ENCODE results near the gene CLEC1A. TPM values are rescaled to one million over a fixed set of nuclear protein-coding genes. Genes with fewer than 3 reads are reported as not detected.

The CLEC1A gene
- total RNA-seq (not detected), polyA plus RNA-seq (not detected)

GRCh38 chr12:10098791-10099190 lies at the start of gene CLEC1A:
CLEC1A (minus strand) TSS chr12:10098985; CDS start chr12:10098922, 63 bp downstream.
- Histone ChIP-seq H3K27ac (ENCODE audit: low read depth, low read length) (no peak within 1 kb of the TSS), H3K36me3 (ENCODE audit: insufficient read depth, low read length) (no peaks in the 10 kb centered on the region), H3K9me3 (ENCODE audit: low read length) (no peaks in the 10 kb centered on the region), H3K27me3 (ENCODE audit: insufficient read depth, low read length, poor library complexity, severe bottlenecking) (no peaks in the 10 kb centered on the region), H3K4me3 (ENCODE audit: low read length) (no peak within 1 kb of the TSS), H3K4me1 (ENCODE audit: insufficient read depth, low read length) (no peaks in the 10 kb centered on the region)
- ChIA-PET POLR2A (no interaction called here), CTCF (no interaction called here)
- Mint-ChIP-seq H3K4me1 (no peaks in the 10 kb centered on the region), H3K9me3 (peaks cover 3 to 5% (median 4%) of the 10 kb centered on the region in 5 donors), H3K36me3 (peaks cover 0 to 10% (median 0%) of the 10 kb centered on the region in 3 donors), H3K4me3 (no peak within 1 kb of the TSS), H3K27me3 (peaks cover 10 to 36% of the 10 kb centered on the region in 2 donors), H3K27ac (no peak within 1 kb of the TSS)
- DNase-seq: no peak

GRCh38 chr12:10147714-10148403 lies 49.1 kb upstream of the CLEC1A start:
- Histone ChIP-seq H3K36me3 (ENCODE audit: insufficient read depth, low read length) (no peaks in the 10 kb centered on the region), H3K27me3 (ENCODE audit: insufficient read depth, low read length, poor library complexity, severe bottlenecking) (no peaks in the 10 kb centered on the region), H3K4me3 (ENCODE audit: low read length) (no peak overlapping the region), H3K4me1 (ENCODE audit: insufficient read depth, low read length) (no peaks in the 10 kb centered on the region), H3K27ac (ENCODE audit: low read depth, low read length) (no peak overlapping the region), H3K9me3 (ENCODE audit: low read length) (no peaks in the 10 kb centered on the region)
- H3K4me1 Mint-ChIP-seq: peaks cover 0 to 1% (median under 1%) of the 10 kb centered on the region in 3 donors
- CTCF ChIA-PET: no interaction called here
- peaks cover 0 to 2% of the 10 kb centered on the region in 2 donors for H3K27me3 Mint-ChIP-seq
- no peak overlapping the region for H3K4me3 Mint-ChIP-seq
- no peaks in the 10 kb centered on the region for H3K36me3 Mint-ChIP-seq
- no peaks in the 10 kb centered on the region for H3K9me3 Mint-ChIP-seq
- no peak overlapping the region for H3K27ac Mint-ChIP-seq
- no peak for DNase-seq
- POLR2A ChIA-PET: no interaction called here

- POLR2A ChIA-PET: no interaction called here
- H3K4me1 ChIP-seq (ENCODE audit: insufficient read depth, low read length): no peaks in the 10 kb centered on the region
Observed at GRCh38 chr12:10142976-10143589, 44.3 kb upstream of the CLEC1A start.

GRCh38 chr12:10140001-10140400 lies 41.2 kb upstream of the CLEC1A start:
- H3K36me3 ChIP-seq (ENCODE audit: insufficient read depth, low read length): no peaks in the 10 kb centered on the region
- H3K9me3 ChIP-seq (ENCODE audit: low read length): no peaks in the 10 kb centered on the region
- no peak overlapping the region for H3K4me3 ChIP-seq (ENCODE audit: low read length)
- DNase-seq: peak in 3 of 5 donors; percentile 12 to 41 (median 35)
- H3K27ac Mint-ChIP-seq: no peak overlapping the region
- ChIA-PET POLR2A (no interaction called here), CTCF (interaction anchor here (1.0 to 2.7 kb wide), 4 partner anchors 12 to 390 kb away, joined by 3 to 17 read pairs (median 6); no protein-coding TSS in a partner anchor)
- H3K9me3 Mint-ChIP-seq: no peaks in the 10 kb centered on the region
- H3K27ac ChIP-seq (ENCODE audit: low read depth, low read length): no peak overlapping the region
- no peak overlapping the region for H3K4me3 Mint-ChIP-seq
- no peaks in the 10 kb centered on the region for H3K36me3 Mint-ChIP-seq
- H3K27me3 ChIP-seq (ENCODE audit: insufficient read depth, low read length, poor library complexity, severe bottlenecking): no peaks in the 10 kb centered on the region
- no peaks in the 10 kb centered on the region for H3K4me1 Mint-ChIP-seq
- peaks cover 0 to 20% of the 10 kb centered on the region in 2 donors for H3K27me3 Mint-ChIP-seq
- H3K4me1 ChIP-seq (ENCODE audit: insufficient read depth, low read length): no peaks in the 10 kb centered on the region

More at GRCh38 chr12:10142976-10143589, 44.3 kb upstream of the CLEC1A start:
- Mint-ChIP-seq H3K27ac (no peak overlapping the region), H3K36me3 (no peaks in the 10 kb centered on the region), H3K4me3 (no peak overlapping the region), H3K27me3 (peaks cover 0 to 4% of the 10 kb centered on the region in 2 donors), H3K4me1 (no peaks in the 10 kb centered on the region), H3K9me3 (no peaks in the 10 kb centered on the region)
- Histone ChIP-seq H3K36me3 (ENCODE audit: insufficient read depth, low read length) (no peaks in the 10 kb centered on the region), H3K9me3 (ENCODE audit: low read length) (no peaks in the 10 kb centered on the region), H3K27ac (ENCODE audit: low read depth, low read length) (no peak overlapping the region), H3K4me3 (ENCODE audit: low read length) (no peak overlapping the region), H3K27me3 (ENCODE audit: insufficient read depth, low read length, poor library complexity, severe bottlenecking) (no peaks in the 10 kb centered on the region)
- CTCF ChIA-PET: interaction anchor here (1.5 kb wide), 1 partner anchor 329 kb away, joined by 3 read pairs; no protein-coding TSS in a partner anchor
- DNase-seq: no peak

GRCh38 chr12:10136637-10137205 lies 37.9 kb upstream of the CLEC1A start:
- Histone ChIP-seq H3K27ac (ENCODE audit: low read depth, low read length) (no peak overlapping the region), H3K27me3 (ENCODE audit: insufficient read depth, low read length, poor library complexity, severe bottlenecking) (no peaks in the 10 kb centered on the region), H3K36me3 (ENCODE audit: insufficient read depth, low read length) (no peaks in the 10 kb centered on the region), H3K9me3 (ENCODE audit: low read length) (no peaks in the 10 kb centered on the region), H3K4me1 (ENCODE audit: insufficient read depth, low read length) (no peaks in the 10 kb centered on the region), H3K4me3 (ENCODE audit: low read length) (no peak overlapping the region)
- Mint-ChIP-seq H3K4me3 (no peak overlapping the region), H3K9me3 (no peaks in the 10 kb centered on the region), H3K27ac (no peak overlapping the region), H3K27me3 (peaks cover 2 to 34% of the 10 kb centered on the region in 2 donors), H3K4me1 (no peaks in the 10 kb centered on the region), H3K36me3 (no peaks in the 10 kb centered on the region)
- DNase-seq: no peak
- ChIA-PET CTCF (interaction anchor here (0.8 to 1.2 kb wide), 2 partner anchors 16 to 18 kb away, joined by 3 to 4 read pairs; no protein-coding TSS in a partner anchor), POLR2A (no interaction called here)

- Histone ChIP-seq H3K4me3 (ENCODE audit: low read length) (no peak overlapping the region), H3K9me3 (ENCODE audit: low read length) (no peaks in the 10 kb centered on the region), H3K4me1 (ENCODE audit: insufficient read depth, low read length) (no peaks in the 10 kb centered on the region), H3K27ac (ENCODE audit: low read depth, low read length) (no peak overlapping the region), H3K27me3 (ENCODE audit: insufficient read depth, low read length, poor library complexity, severe bottlenecking) (no peaks in the 10 kb centered on the region), H3K36me3 (ENCODE audit: insufficient read depth, low read length) (no peaks in the 10 kb centered on the region)
- H3K27ac Mint-ChIP-seq: peak overlapping the region in 1 of 8 donors; percentile 77
- H3K4me1 Mint-ChIP-seq: peaks cover under 1 to 2% (median under 1%) of the 10 kb centered on the region in 3 donors
- H3K4me3 Mint-ChIP-seq: no peak overlapping the region
- H3K27me3 Mint-ChIP-seq: peaks cover 2 to 34% of the 10 kb centered on the region in 2 donors
- POLR2A ChIA-PET: no interaction called here
- H3K9me3 Mint-ChIP-seq: no peaks in the 10 kb centered on the region
- no peaks in the 10 kb centered on the region for H3K36me3 Mint-ChIP-seq
- DNase-seq: no peak
- CTCF ChIA-PET: no interaction called here
Observed at GRCh38 chr12:10135126-10135525, 36.3 kb upstream of the CLEC1A start.

GRCh38 chr12:10132850-10133370 lies 34.1 kb upstream of the CLEC1A start:
- no peak overlapping the region for H3K4me3 ChIP-seq (ENCODE audit: low read length)
- Mint-ChIP-seq H3K27me3 (peaks cover 2 to 43% of the 10 kb centered on the region in 2 donors), H3K9me3 (no peaks in the 10 kb centered on the region), H3K36me3 (no peaks in the 10 kb centered on the region), H3K4me1 (peaks cover 3 to 6% (median 4%) of the 10 kb centered on the region in 3 donors), H3K27ac (no peak overlapping the region), H3K4me3 (no peak overlapping the region)
- no peaks in the 10 kb centered on the region for H3K4me1 ChIP-seq (ENCODE audit: insufficient read depth, low read length)
- H3K9me3 ChIP-seq (ENCODE audit: low read length): no peaks in the 10 kb centered on the region
- POLR2A ChIA-PET: no interaction called here
- no peaks in the 10 kb centered on the region for H3K36me3 ChIP-seq (ENCODE audit: insufficient read depth, low read length)
- H3K27me3 ChIP-seq (ENCODE audit: insufficient read depth, low read length, poor library complexity, severe bottlenecking): no peaks in the 10 kb centered on the region
- DNase-seq: no peak
- H3K27ac ChIP-seq (ENCODE audit: low read depth, low read length): no peak overlapping the region
- CTCF ChIA-PET: no interaction called here

Measured in CD8-positive, alpha-beta memory T cell (primary cell).